TTC549 (cell line): Measurements from ENCODE around the gene GYPC.
"Not testable (repeated sequence)": the region's sequence is repeated elsewhere in the genome, so short reads cannot be mapped to it uniquely, and the experiment has no call there.

Experiments
- FAIRE-seq: peaks from 2 replicates; lab custom pipeline; 2012; peaks lifted over from hg19 to GRCh38; lab: Jason Lieb, UNC

GYPC gene

DNA sequence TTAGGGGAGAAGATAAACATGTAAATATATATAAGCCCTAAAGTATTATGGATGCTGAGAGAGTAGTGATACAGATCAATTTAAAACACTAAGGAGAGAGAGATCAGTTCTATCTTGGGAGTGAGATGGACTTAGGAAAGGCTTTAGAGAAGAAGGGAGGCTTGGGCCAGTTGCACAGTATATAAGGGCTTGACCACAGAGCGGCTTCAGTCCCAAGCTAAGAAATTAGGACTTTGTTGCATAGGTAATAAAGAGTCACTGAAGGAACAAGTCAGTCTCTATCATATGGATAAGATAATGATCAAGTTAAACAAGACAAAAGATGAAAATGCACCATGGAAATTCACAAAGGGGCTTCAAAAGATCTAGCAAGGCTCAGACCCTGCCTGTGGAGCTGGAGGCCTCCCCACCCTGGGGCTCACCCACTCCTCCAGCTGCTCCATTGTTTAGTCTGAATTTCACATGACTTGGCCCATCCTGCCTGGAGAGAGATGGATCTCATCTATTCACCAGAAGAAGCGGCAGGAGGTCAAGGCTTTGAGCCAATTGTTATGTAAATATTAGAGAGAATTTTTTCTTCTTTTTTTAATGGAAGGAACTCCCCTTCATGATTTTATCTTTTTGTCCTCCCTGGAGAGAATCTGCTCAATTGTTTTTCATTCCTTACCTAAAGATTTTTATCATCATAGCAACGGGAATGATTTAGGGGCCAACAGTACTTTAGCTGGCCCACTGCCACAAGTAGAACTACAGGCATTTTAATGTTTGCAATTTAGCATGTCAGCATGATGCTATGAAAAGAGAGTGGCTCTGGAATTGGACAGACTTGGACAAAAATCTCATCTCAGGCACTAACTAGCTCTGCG, 44.0 kb downstream of the GYPC start:
- no peak for FAIRE-seq

DNA sequence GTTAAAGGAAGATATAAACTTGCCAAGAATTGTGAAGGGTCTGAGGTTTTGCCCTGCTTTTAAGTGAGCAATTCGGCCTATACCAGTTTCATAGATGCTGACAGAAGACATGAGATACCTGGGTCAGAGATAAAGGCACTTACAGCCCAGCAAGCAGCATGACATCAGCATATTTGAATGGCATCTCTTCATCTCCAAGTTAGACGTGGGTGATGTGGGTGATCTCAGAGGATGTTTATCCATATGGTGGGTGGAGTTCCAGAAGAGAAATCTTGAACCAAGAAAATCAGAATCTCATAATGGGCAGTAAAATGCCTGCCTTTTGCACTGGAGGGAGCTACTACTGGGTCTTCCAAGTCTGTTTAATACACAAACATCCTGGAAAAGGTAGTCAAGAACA, 44.7 kb downstream of the GYPC start:
- FAIRE-seq = no peak

DNA sequence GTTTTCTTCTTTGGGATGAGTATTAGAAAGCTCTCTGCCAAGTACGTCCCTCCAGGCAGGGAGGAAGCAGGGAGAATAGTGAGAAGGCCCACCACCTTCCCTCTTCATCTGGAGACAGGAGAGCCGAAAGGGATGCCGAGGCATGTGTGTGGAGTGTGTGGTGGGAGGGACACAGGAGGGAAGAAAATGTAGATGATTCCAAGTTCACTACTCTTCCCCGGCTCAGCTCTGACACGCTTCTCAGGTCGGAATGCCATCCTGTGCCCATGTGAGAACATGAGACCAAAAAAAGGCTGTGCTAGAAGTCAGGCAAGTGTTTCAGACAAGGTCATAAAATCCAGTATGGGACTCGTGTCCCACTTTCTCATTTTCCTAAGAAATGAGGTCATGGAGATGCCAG, 47.4 kb downstream of the GYPC start:
- FAIRE-seq = no peak

DNA sequence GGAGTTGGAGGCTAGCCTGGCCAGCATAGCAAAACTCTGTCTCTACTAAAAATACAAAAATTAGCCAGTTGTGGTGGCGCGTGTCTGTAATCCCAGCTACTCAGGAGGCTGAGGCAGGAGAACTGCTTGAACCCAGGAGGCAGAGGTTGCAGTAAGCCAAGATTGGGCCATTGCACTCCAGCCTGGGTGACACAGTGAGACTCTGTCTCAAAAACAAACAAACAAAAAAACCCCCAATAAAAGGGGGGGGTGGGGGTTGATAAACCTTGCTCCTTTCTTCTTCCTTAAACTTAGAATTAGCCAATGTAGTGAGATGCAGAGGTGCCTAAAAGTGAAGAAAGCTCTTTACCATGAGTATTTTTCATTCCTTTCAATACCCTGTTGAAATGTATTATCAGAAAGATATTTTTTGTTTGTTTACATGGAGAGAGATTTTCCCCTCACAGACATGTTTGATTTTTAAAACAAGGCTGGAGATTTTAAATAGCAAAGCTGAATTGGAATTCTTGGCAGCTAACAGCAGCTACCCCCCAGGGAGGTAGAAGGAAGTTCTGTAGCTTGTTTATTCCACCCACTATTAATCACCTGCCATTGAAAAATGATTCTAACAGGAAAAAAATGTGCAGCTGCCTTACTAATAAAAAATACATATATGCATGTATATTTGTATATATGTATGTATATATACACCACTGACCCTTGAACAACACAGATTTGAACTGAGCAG, 48.6 kb downstream of the GYPC start:
- FAIRE-seq = no peak

DNA sequence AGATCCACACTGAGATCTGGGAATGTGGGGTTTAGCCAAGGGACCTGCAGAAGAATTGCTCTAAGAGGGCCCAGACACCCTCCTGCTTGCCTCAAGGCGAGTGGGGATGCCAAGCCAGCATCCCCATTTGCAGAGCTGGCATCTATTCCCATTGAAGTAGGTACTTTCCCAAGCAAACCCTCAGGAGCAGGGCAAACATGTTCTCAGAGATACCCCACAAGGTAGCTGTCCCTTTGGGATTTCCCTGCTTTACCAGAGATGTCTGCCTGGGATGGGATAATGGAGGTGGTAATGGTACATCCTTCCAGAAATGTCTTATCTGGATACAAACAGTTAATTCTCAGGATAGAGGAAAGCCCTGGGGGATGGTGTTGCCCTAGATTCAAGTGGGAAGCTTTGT, 51.2 kb downstream of the GYPC start:
- no peak for FAIRE-seq

DNA sequence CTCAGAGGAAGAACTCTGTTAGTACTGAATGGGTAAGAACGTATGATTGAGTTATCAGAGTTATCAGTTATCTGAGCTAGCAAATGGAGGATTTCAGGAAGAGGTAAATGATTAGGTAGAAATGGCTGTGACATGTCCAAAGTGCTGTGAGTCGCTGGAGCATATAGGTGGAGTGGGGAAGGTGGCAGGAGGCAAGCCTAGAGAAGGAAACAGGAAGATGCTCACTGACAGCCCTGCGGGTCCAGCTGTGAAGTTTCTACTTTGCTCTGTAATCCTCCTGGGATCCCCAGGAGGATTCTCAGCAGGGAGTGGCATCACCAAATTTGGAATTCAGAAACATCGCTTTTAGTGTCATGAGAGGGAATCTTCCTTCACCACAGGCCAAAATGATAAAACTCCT, 52.0 kb downstream of the GYPC start:
- FAIRE-seq = no peak

DNA sequence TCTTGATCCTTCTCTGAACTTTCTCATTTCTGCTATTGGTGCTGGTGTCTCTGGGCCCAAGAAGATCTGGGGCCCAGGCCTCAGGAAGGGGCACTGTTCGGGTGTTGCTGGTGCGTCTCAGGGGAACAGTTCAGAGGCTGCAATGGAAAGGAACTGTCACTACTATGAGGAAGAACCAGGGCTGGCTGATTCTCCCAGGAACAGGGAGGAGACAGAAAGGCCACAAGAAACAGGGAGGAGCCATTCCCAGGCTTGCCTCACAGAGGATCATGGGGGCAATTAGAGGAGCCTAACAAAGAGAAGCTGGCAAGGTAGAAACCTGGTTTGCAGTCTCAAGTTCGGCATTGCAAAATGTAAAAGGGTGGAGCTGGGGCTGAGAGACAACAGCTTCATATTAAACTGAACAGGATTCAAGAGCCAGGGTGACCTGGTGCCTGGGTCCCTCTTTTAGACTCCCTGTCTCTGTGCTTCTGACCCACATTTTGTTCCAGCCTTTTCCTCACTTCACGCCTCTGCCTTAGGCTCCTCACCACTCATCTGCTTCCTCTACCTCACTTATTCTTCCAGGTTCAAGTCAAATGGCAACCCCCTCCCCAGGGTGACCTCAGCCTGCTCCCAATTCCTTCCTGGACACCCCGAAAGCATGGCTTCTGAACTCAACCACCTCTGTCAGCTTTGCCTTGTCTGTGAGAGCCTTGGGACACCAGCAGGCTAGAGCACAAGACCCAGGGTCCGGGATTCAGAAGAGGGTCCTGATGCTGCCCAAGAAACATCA, 58.4 kb downstream of the GYPC start:
- no peak for FAIRE-seq

DNA sequence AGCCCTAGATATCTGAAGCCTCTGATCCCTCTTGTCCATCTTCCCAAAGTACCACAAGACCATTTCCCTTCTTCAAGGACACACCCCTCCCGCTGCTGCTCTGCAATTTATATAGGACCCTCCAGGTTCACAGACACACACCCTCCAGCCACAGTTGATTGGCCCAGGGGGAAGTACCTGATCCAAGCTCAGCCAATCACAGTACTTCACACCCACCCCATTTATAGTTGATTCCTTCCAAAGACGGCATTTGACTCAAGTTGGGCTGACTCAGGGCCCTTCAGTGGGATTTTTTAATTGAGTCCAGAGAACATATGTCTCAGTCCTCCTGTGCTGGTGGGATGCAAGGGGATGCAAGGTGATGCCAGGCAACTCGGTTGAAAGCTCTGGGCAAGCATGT, 59.2 kb downstream of the GYPC start:
- FAIRE-seq = no peak

DNA sequence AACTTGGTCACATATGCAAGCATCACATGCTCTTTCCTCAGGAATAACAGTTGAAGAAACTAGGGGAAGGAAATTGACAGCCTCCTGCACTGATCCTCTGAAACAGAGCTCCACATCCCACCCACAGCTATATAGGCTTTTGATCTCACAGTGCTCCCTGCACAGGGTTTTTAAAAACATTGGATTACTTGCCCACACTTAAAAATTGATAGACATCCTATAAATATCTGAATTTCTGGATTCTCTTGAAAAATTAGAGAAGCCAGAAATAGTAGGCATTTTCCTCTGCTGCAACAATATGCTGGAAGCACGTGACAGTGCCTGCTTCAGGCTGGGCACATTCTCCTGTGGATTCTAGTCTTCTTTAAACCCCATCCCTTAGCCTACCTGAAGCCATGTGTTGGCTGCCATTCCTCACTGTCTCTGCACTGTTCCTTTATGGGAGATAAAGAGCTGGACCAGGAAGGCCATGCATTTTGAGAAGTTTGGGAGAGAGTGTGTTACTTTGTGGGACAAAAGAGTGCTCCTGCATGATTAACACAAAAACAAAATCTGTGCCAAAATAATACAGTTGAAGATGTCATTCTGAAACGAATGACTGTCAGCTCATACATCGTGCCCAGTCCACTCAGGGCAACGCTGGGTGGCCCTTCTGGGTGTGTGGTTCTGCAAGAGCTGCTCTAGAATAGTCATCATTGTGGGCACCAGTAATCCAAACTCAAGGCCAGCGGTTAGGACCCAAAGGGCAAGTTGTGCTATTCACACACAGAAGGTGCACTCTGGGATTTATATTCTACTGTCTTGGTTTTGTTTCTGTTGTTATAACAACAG, 59.8 kb downstream of the GYPC start:
- FAIRE-seq = no peak

DNA sequence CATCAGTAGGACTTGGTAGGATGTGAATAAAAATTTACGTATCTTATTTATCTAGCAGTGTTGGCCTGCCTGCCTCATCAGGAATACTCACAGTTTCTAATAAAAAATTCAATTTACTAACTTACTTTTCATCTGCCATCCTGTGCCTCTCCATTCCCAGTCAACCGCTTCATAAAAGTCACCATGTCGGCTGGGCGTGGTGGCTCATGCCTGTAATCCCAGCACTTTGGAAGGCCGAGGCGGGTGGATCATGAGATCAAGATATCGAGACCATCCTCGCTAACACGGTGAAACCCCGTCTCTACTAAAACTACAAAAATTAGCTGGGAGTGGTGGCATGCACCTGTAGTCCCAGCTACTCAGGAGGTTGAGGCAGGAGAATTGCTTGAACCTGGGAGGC, 61.3 kb downstream of the GYPC start:
- not testable (repeated sequence) for FAIRE-seq

DNA sequence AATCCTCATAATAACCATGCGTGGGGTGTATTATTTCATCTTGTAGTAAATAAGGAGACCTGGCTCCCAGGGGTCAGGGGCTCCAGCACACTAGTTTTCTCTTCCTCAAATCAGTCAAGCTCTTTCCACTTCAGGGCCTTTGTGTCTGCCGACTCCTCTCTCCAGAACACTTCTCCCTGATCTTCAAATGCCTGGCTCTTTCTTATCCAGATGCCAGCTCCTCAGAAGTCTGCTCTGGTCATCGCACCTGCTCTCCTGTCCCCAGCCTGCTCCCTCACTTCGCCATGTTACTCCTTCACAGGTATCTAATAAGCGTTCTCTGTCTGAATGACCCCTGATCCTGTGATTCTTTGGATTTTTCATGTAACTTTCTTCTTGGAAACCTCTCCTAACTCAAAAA, 62.0 kb downstream of the GYPC start:
- FAIRE-seq = no peak

DNA sequence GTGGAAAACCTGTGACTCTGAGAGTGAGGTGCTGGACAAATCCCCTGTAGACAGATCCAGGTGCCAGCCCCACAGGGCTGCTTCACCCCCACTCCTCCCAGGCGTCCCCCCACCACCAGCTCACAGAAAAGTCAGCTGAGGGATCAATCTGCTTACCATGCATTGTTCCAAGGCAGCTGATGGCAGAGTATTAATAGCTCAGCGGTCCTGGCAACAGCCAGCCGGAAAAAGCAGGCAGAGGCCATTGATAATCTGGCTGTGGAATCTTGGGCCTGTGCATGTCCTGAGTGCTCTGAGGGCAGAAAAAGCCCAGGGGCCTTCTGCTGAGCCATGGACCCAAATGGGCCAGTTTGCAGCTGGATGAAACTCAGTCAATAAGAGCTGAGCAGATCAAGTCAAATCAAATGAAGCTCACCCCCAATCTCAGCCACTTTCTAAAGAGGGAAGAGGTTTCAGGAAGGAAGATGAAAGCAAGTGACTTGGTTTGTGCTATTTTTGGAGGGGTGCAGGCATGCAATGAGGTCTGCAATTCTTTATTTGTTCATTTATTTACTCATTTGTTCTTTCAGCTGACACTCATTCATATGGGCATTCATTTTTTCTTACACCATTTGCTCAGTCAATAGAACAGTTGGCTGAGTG, 63.4 kb downstream of the GYPC start:
- FAIRE-seq = no peak

DNA sequence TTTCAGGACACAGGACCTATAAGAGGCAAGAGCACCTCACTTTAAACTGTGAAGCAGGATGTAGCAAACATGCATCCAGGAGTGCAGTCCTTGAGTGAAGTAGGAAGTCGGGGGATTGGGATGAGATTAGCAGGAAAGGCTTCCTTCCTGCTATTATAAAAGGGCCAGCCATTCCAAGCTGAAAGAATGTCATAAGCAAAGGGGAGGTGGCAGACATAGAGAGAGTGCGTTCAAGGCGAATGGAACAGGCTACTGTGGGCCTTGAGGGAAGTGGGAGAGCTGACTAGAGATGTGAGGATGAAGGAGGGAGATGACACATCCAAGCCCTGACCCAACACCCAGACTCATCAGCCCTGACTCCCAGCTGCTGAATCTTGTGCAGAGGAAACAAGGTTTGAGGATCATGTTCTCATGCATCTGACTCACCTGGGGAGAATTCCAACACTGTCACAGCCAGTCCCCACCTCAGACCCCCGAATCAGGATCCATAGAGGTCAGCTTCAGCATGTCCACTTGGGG, 63.9 kb downstream of the GYPC start:
- no peak for FAIRE-seq

DNA sequence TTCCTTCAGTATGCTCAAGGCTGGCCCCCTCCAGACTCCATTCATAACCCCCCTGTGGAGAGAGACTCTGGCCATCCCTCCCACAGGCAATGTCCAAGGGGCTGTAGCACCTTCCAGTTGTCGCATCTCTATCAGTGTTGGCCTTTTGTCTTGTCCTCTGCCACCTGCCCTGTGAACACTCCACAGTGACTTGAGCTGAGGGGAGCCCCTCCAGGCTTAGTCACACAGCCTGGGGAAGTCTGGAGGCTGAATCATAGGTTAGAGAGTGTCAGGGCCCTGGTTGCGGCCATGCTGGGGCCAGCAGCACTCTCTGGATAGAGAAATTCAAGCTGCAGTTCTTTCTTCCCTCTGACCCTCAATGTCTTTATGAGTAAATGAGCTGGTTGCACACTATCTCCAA, 64.7 kb downstream of the GYPC start:
- FAIRE-seq = no peak

DNA sequence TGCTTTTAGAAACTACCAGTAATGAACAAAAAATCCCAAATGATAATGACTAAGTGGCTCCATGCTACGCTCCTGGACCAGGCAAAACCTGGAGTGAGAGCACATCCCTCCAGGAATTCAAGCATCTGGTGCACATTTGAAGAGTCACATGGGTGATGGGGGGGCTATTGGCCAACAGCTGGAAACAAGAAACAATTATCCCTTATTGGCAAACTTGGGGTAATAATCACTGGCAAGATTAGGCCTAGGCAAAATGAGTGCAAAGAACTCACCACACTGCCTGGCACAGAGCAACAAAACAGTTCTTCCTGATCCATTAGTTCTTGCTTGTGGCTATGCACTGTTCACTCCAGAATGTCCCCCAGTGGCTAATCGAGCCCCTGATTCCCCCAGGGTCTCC, 66.1 kb downstream of the GYPC start:
- no peak for FAIRE-seq

DNA sequence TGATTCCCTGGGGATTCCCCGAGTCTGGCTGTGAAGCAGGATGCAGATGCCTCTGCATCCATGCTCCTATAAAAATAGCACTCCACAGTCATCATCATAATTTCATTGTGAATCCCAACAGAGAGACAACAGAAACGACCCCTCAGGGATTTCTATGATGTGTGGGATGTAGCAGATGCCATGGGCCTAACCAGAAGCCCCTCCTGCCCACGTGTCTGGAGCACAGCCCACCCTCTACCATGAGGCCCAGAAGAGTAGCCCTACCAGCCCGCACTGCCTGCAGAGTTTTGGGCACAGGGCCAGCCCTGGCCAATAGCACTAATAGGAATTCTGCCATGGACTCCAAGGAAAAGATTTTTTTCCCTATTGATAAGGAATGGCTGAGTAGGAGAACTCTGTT, 66.6 kb downstream of the GYPC start:
- FAIRE-seq = no peak

DNA sequence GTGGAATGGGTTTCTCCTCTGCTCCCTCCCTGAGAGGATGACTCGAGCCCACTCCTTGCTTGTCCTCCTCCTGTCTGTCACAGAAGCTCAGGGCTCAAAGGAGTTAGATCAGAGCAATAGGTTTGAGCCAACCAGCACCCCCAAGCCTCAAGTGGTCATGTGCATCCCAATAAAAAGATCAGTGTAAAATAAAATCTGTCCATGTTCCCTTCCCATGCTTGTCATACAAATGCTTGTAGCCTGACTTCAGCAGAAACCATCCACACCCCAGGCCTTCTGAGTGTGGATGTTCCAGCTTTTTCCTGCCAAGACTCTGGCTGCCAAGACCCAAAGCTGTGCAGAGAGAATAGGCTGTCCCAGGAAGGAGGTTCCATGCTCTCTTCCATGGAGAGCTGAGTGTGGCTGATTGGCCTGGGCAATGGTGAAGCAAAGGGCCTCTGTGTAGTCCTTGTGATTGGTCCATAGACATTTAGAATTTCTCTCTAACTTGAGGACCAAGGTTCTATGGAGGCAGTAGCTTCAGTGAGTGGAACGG, 67.4 kb downstream of the GYPC start:
- no peak for FAIRE-seq

DNA sequence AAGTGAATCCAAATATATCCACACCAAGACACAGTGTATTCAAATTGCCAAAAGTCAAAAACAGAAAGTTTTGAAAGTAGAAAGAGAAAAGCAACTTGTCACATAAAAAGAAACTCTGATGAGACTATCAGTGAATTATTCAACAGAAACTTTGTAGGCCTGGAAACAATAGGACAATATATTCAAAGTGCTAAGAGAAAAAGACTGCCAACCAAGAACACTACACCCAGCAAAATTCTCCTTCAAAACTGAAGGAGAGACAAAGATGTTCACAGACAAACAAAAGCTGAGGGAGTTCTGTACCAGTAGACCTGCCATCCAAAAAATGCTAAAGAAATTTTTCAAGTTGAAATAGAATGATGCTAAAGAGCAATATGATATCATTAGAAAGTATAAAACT, 69.6 kb downstream of the GYPC start:
- no peak for FAIRE-seq

DNA sequence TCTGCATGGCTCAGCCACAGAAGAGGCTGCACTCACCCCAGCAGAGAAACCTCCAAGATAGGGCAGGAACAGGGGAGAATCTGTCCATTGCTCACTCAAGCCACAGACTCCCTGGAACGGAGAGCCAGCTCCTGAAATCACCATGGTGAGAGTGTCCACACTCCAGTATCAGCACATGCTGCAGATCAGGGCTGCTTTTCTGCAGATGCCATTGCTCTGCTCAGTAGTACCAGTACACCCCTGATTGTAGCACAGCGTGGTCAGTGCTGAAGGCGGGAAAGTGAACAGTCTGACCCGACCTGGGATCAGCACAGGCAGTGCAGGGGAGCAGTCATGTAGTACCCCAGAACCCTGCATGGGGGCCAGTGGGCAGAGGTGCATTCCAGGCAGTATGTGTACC, 73.9 kb downstream of the GYPC start:
- FAIRE-seq = no peak

DNA sequence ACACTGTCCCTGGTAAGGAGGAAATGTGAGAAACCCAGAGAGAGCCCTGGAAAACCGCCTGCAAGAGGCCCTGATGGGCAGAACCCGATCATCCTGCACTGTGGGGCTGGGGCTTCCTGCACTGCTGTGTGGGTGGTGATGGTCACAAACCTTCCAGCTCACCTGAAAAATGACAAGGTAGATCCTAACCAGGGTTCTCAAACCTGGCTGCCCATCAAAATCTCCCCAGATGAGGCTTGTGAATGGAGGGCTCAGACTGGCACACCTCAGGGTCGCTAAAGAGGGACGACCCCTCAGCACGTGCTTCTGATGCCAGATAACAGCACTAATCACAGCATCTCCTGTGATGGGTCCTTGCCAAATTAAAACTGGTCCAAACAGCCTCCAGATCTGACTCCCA, 74.7 kb downstream of the GYPC start:
- no peak for FAIRE-seq

DNA sequence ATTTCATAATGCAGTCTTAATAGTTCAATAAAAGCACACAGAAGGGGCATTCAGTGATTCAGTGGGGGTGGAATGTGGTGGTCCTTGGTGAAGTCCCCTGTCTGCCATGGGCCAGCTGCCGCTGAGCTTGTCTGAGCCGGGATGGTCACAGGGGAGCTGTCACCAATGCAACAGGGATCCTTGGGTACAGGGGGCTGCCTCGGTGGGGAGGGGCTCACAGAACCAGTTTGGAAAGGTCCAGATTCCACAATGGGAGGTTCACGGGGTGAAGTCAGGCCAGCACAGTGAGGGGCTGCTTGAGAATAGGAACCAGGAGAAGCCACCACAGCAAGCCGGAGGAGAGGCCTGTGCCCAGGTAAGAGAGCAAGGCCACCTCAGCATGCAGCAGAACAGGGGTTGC, 75.4 kb downstream of the GYPC start:
- FAIRE-seq = no peak
